ENCODE results near the gene NUMBL.

The NUMBL gene

DNA sequence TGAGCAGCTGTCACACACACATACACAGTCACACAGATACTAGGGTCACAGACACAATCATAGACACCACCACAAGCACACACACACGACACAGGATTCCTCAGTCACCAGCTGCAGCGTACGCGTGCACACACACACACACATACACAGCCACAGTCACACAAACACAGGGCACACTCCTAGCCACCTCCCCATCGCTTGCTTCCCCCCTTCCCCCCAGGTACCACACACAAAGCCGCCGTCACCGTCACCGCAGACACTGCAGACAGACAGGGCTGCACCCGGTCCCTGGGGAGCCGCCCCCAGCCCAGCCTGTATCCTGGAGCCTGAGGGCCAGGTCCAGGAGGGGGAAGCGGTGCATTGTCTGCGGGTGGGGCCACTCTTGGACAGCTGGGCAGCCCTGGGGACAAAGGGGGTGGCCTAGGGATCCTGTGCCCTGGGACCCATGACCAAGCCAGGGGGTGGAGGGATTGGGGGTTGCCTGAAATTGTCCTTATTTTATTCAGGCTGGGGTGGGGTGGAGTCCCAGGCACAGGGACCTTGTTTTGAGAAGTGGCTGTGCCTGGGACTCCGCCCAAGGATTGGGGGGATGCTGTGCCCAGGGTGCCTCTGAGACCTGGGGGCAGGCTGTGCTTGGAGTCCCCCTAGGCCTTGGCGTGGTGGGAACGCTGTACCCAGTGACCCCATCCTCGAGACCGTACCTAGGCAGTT, 957 bp downstream of the NUMBL start:
- DNase-seq: peak; percentile 4

DNA sequence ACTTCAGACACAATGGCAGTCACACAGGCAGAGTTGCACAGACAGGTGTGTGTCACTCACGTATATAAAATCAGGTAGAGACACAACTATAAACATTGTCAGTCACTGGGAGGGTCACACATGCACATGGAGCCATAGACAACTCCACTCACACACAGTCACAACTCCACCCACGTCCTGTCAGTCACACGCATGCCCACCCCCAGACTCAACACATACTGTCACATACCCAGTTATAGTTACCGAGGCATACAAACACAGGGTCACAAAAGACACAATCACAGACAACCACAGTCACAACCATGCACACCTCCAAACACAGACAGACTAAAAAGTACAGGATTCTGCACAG, 1.5 kb downstream of the NUMBL start:
- DNase-seq: no peak

- no peak for DNase-seq
These were observed 2.1 kb downstream of the NUMBL start for GRCh38 chr19:40688309-40688708.

- DNase-seq: no peak
These were observed 2.9 kb downstream of the NUMBL start for GRCh38 chr19:40687525-40688016.

DNA sequence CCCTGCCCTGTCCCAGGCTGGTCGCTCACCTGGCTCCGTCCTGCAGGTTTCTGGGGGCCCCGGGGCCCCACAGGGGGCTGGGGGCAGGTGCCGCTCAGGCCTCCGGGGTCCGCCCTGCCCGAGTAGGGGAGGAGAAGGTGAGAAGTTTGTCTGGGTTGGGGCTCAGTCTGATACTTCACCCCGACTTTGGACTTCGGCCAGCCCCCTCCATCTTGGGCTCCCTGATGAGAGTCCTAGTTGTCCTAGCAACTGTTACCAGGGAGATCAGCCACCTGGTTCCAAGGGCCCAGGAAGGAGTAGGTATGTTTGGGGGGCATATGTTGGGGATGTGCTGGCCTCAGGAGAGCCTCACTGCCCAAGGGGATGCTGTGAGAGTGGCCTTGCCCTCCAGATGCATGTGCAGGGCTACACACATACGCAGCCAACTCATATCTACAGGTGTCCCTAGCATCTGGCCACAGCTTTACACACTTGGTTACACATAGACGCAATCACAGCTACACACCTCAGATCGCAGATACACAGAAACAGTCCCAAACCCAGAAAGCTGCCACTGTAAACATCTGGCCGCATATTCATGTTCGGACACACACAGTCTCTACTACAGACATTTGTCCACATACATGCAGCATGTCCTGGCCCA, 3.4 kb downstream of the NUMBL start:
- no peak for DNase-seq

DNA sequence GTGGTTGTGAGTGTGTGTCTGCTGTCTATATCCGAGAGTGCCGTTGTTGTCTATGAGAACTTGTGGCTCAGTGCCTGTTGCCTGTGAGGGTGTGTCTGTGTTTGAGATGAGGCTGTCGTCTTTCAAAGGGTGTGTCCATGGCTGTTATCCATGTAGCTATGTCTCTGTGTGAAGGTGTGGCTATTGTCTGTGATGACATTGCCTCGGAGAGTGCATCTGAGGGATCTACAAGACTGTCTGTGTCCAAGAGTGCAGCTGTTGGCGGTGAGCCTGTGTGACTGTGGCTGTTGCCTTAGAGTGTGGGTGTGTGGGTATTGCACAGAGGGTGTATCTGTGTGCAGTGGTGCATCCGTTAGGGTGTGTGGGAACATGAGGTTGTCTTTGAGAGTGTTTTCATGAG, 4.9 kb downstream of the NUMBL start:
- no peak for DNase-seq

- no peak for DNase-seq
These were observed 5.4 kb downstream of the NUMBL start for GRCh38 chr19:40685016-40685526.

- no peak for DNase-seq
These were observed 6.2 kb downstream of the NUMBL start for GRCh38 chr19:40684280-40684679.

DNA sequence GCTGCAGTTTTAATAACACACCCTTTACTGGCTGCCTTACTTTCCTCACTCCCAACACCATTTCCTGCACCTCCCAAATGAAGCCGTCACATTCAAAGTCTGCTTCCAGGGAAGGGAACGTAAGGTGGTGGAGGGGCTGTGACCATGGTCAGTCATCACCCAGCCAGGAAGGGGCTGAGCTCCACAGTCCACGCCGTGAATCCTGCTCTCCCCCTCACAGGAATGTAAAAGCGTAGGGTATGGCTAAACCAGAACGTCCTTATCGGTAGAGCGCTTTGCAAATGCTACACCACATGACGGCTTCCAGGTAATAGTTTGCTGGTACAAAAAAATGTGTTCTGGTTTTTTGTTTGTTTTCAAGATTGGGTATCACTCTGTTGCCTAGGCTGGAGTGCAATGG, 7.0 kb downstream of the NUMBL start:
- DNase-seq: no peak

GRCh38 chr19:40682431-40682964, 8.0 kb downstream of the NUMBL start:
- no peak for DNase-seq

- no peak for DNase-seq
These were observed 9.4 kb downstream of the NUMBL start for GRCh38 chr19:40681039-40681438.

GRCh38 chr19:40677156-40677555, 13.3 kb downstream of the NUMBL start:
- DNase-seq: no peak

DNA sequence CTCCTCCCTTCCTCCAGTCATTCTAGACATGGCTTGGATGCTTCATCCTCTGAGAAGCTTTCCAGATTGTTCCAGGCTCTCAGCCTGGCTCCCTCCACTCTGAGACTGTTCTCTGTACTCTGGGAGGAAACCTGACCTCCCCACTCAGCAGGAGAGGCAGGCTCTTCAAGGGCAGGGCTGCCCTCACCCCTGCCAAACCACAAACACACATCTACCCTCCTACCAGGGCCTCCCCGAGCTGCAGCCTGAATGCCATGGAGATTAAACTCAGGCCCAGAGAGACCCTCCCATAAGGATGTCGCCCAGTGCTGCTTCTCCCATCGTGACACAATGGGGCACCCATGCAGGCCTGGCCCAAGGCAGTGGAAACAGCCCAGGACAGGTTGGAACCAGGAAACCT, 16.2 kb downstream of the NUMBL start:
- DNase-seq: no peak

DNA sequence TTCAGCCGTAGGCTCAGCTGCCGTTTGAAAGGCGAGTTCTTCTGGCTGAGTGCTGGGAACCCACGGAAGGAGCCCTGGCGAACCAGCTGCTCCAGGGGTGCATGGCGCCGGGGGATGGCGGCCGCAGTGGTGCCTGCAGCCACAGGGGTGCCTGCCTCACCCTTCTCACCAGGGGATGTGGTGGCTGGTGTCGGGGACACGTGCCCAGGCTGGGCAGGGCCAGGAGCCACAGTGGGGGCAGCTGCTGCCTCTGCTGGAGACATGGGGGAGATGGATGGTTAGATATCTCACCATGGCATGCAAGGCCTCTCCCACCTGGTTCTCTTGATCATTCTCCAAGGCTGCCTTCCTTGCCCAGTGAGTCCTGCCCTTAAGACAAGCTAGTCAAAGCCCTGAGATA, 17.1 kb downstream of the NUMBL start:
- no peak for DNase-seq

DNA sequence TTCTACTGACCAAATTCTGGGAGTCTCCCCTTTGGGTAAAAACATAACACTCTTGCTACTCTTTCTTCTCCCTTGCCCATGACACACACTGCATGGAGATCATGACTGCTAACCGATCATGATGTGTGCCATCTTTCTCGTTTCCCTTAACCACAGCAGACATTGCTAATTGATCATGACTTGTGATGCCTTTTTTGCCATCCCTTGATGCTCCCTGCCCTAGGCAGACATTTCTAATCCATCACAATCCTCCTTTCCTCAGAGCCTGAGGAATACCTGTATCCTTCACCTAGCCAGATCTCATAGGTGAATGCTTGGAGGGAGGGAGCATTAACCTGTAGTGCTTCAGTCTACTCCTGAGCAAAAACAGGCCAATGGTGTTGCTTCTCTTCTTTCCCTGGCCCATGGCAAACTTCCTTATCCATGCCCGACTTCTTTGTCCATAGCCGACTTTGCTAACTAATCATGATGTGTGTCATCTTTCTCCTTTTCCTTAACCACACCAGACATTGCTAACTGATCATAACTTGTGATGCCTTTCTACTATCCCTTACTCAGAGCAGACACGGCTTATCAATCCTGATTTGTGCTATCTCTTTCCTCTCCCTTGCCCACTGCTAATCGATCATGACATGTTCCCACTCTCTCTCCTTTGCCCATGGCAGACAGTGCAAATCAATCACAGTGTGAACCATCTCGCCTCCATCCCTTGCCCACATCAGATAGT, 17.7 kb downstream of the NUMBL start:
- no peak for DNase-seq

DNA sequence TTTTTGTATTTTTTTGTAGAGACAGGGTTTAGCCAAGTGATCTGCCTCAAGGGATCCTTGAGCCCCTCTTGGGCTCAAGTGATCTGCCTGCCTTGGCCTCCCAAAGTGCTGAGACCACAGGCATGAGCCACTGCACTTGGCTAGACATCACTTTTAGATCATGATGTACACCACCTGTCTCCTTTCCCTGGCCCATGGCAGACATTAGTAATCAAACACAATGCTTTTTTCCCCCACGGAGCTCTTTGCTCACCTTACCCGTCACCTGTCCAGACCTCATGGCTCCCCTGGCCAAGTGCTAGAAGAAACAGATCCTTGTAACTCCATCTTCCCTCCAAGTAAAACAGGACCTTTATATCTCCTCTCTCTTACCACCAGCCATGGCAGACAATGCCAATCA, 18.4 kb downstream of the NUMBL start:
- DNase-seq: no peak

DNA sequence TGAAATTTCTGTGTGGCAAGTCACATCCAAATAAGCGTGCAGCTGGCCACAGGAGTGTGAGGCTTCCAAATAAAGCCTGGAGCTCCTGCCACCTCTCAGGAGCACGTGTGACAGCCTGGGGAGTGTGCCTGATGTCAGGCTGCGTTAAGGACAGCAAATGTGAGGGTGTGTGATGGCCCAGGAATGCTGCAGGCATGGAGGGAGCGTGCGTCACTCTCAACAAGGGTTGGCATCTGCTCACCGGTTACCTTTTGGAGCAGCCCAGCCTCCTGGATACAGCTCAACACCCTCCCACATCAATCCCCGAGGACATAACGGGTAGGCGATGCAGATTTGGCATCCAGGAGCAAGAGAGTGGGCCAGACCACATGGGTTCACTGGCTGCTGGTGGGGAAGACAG, 19.0 kb downstream of the NUMBL start:
- DNase-seq: no peak

- no peak for DNase-seq
These were observed 21.3 kb downstream of the NUMBL start for GRCh38 chr19:40668991-40669614.

DNA sequence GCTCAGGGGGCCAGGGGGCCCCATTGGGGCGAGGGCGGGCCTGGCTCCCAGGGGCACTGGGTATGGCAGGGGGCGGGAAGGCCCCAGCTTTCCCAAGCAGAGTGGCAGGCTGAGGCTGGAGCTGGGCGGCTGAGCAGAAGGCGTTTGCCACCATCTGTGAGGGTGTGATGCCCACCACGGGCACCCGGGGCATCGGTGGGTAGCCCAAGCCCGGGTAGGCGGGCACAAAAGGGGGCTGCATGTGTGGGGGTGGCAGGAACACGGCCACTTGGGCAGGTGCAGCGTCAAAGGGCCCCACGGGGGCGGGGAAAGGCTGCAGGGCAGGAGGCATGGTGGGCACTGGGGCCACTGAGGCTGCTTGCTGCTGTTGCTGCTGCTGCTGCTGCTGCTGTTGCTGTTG, 22.8 kb downstream of the NUMBL start:
- no peak for DNase-seq

GRCh38 chr19:40666803-40667438, 23.5 kb downstream of the NUMBL start:
- DNase-seq: no peak

DNA sequence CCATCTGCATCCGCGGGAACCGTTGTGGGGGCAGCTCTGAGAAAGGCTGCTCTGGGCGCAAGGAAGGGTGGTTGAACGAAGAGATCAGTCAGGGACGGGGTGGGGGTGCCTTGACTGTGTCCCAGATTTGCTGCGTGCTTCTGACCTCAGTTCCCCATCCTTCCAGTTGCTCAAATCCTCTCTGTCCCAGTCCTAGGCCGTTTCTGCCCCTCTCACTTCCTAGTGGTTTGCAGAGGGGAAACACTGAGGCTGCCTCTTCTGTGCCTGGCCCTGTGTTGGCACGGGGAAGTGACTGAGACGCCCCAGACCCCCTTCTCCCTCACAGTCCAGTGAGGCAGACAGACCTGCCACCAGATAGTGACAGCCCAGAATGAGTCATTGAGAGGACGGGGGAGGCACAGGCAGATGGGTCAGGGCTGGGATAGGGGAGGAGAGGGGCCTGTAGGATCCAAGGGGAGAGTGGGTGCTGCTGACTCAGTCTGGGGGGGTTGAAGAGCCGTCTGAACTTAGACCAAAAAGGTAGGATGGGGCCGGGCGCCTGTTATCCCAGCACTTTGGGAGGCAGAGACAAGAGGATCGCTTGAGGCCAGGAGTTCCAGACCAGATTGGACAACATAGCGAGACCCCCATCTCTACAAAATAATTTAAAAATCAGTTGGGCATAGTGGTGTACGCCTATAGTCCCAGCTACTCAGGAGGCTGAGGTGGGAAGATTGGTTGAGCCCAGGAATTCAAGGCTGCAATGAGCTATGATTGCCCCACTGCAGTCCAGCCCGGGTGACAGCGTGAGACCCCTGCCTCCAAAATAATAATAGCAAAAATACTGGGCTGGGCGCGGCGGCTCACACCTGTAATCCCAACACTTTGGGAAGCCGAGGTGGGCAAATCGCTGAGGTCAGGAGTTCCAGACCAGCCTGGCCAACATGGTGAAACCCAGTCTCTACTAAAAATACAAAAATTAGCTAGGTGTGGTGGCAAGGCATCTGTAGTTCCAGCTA, 26.5 kb downstream of the NUMBL start:
- DNase-seq: no peak

Measured in NCI-H1092 treated with DMSO at 0.1 percent for 48 hours (cell line).